NOMO-1 treated with dmso at 0.1 percent for 144 hours (cell line): ENCODE data around the gene PCNX3.
"Not testable (repeated sequence)": the region's sequence is repeated elsewhere in the genome, so short reads cannot be mapped to it uniquely, and the experiment has no call there.

ENCODE experiments used
- DNase-seq: peaks from one replicate; lab custom pipeline; 2025; ENCODE audit not compliant: unreplicated experiment; lab: John Stamatoyannopoulos, UW

Gene PCNX3

GRCh38 chr11:65651589-65652510 is 36.3 kb downstream of the PCNX3 start:
- no peak for DNase-seq

- DNase-seq = peak; percentile 93
Observed at GRCh38 chr11:65652511-65653228, 37.1 kb downstream of the PCNX3 start.

DNA sequence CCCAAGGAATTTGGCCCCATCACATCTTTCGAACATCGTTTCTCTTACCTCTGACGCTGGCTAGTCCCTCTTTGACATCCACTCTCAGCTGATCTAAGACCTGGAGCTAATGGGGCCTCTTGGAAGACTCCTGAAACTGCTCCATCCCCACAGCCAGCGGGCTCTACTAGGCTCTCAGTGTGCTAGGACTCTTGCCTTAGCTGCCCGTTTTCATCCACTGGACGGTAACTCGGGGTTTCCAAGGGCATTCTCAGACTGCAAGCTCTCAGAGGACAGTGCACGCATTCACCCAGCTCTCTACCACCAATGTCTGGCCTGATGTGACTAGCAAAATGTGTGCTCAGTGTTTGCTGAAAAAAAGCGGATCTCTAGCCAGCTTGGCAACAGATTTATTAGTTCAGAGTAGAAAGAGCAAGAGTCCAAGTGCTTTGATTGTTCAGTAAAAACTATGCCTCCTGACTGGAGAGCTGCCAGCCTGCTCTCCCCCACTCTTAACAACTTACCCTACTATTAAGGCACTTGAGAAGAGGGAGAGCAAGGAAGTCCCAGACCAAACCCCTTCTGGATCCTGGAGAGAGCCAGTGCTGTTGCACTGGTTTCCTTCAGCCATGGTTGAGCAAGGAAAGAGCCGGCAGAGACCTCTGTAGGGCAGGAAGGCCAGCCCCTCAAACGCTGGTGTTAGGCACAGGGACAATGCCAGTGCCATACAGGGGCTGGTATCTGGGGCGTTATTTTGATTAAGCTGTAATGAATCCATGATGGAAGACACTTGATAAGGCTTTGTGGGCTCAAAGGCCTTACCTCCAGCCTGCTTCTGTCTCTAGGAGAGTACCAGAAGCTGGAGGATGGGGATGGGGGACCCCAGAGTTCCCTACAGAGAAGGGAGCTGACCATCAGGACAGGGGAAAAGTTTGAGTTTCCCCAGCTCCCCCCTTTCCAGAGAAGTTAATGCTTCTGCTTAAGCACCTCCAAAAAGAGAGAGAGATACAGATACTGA is 38.0 kb downstream of the PCNX3 start:
- no peak for DNase-seq

- no peak for DNase-seq
Observed at GRCh38 chr11:65654375-65655349, 39.1 kb downstream of the PCNX3 start.

- DNase-seq = no peak
Observed at GRCh38 chr11:65655570-65656332, 40.2 kb downstream of the PCNX3 start.

GRCh38 chr11:65657426-65657825 is 41.9 kb downstream of the PCNX3 start:
- DNase-seq = no peak

GRCh38 chr11:65658174-65659021 is 42.8 kb downstream of the PCNX3 start:
- DNase-seq = no peak

- DNase-seq = no peak
Observed at GRCh38 chr11:65660038-65660437, 44.5 kb downstream of the PCNX3 start.

GRCh38 chr11:65660908-65661307 is 45.3 kb downstream of the PCNX3 start:
- not testable (repeated sequence) for DNase-seq

- DNase-seq = no peak
Observed at GRCh38 chr11:65661599-65662246, 46.1 kb downstream of the PCNX3 start.

GRCh38 chr11:65662247-65662798 is 46.7 kb downstream of the PCNX3 start:
- DNase-seq = no peak

GRCh38 chr11:65662799-65663638 is 47.4 kb downstream of the PCNX3 start, which contains the start of gene RELA:
Gene RELA (minus strand): TSS chr11:65662916. CDS start chr11:65662832, 84 bp downstream.
- DNase-seq = peak; percentile 92

GRCh38 chr11:65663639-65664200 is 48.1 kb downstream of the PCNX3 start:
- no peak for DNase-seq

DNA sequence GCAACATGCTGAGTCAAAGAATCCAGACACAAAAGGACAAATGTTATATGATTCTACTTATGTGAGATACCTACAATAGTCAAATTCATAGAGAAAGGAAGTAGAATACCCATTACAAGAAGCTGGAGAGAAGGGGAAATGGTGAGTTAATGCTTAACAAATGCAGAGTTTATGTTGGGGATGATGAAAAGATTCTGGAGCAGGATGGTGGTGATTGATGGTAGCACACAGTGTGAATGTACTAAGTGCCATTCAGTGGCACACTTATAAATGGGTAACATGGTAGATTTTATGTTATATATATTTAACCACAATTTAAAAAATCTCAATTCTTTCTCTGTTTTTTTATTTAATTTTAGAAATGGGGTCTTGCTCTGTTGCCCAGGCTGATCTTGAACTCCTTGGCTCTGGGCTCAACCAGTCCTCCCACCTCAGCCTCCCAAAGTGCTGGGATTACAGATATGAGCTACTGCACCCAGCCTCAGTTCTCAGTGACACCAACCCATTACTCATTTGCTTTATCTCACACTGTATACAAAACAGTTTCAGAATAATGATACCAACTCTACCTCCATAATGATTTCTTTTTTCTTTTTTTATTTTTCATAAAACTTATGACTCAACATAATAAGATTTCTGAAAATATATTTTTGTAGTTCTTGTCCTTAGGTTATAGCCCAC is 56.7 kb downstream of the PCNX3 start:
- no peak for DNase-seq

- no peak for DNase-seq
Observed at GRCh38 chr11:65672982-65673381, 57.4 kb downstream of the PCNX3 start.
